Mucosa of stomach (tissue), 1 donor: Measurements from ENCODE around the gene LIG1.
"Not testable (repeated sequence)": the region's sequence is repeated elsewhere in the genome, so short reads cannot be mapped to it uniquely, and the experiment has no call there.

Experiments used
- H3K27me3 ChIP-seq: one replicate; pipeline ENCODE4 v1.7.0; 2013; ENCODE audit warnings: mild to moderate bottlenecking, low read length; ENCODE audit not compliant: control insufficient read depth, insufficient read depth
- H3K36me3 ChIP-seq: one replicate; pipeline ENCODE4 v1.7.0; 2013; ENCODE audit warnings: low read length; ENCODE audit not compliant: control insufficient read depth, insufficient read depth
- H3K4me1 ChIP-seq: one replicate; pipeline ENCODE4 v1.7.0; 2013; ENCODE audit warnings: mild to moderate bottlenecking, low read length; ENCODE audit not compliant: control insufficient read depth, insufficient read depth
- H3K4me3 ChIP-seq: one replicate; pipeline ENCODE4 v1.7.0; 2013; ENCODE audit warnings: low read length
- H3K9ac ChIP-seq: one replicate; pipeline ENCODE4 v1.7.0; 2013; ENCODE audit warnings: mild to moderate bottlenecking, low read length, moderate library complexity
- H3K9me3 ChIP-seq: one replicate; pipeline ENCODE4 v1.7.0; 2013; ENCODE audit warnings: mild to moderate bottlenecking, low read length, moderate library complexity; ENCODE audit not compliant: control insufficient read depth
- donor health status: Pancreatic carcinoma.

The LIG1 gene

DNA sequence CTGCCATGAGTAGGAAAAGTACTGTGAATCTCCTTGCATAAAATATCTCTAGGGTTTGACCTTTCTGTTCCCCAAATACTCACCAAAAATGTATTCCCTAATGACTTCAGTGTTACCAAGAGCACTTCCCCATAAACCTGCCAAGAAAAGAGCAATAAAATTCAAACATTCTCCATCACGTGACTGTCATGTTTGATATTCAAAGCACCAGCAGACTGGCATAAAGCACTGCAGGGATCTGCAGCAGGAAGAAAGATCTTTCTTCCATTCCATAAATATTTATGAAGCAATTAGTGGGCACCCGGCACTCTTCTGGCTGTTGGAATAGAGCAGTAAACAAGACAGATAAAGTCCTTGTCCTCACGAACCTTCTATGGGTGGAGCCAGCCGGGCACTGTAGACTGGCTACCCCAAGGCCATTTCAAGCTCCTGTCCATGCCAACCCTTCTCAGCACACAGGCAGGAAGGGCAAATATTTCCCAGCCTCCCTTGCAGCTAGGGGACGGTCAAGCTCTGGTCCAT is 79.8 kb downstream of the LIG1 start:
- H3K4me1 ChIP-seq = no peaks in the 10 kb centered on the region
- H3K9me3 ChIP-seq = no peaks in the 10 kb centered on the region
- no peaks in the 10 kb centered on the region for H3K27me3 ChIP-seq
- no peaks in the 10 kb centered on the region for H3K36me3 ChIP-seq
- no peak overlapping the region for H3K4me3 ChIP-seq
- no peak overlapping the region for H3K9ac ChIP-seq

DNA sequence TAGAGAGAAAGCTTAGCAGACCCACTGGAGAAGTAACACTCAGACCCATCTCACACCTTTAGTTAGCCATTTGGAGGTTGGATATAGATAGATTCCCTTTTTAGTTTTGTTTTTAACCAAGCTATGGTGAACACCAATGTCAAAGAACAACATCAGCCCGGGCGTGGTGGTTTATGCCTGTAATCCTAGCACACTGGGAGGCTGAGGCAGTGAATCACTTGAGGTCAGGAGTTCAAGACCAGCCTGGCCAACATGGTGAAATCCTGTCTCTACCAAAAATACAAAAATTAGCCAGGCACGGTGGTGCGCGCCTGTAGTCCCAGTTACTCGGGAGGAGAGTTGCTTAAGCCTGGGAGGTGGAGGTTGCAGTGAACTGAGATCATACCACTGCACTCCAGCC is 81.2 kb downstream of the LIG1 start:
- not testable (repeated sequence) for H3K9me3 ChIP-seq, H3K4me1 ChIP-seq, H3K4me3 ChIP-seq, H3K27me3 ChIP-seq, H3K36me3 ChIP-seq, H3K9ac ChIP-seq

DNA sequence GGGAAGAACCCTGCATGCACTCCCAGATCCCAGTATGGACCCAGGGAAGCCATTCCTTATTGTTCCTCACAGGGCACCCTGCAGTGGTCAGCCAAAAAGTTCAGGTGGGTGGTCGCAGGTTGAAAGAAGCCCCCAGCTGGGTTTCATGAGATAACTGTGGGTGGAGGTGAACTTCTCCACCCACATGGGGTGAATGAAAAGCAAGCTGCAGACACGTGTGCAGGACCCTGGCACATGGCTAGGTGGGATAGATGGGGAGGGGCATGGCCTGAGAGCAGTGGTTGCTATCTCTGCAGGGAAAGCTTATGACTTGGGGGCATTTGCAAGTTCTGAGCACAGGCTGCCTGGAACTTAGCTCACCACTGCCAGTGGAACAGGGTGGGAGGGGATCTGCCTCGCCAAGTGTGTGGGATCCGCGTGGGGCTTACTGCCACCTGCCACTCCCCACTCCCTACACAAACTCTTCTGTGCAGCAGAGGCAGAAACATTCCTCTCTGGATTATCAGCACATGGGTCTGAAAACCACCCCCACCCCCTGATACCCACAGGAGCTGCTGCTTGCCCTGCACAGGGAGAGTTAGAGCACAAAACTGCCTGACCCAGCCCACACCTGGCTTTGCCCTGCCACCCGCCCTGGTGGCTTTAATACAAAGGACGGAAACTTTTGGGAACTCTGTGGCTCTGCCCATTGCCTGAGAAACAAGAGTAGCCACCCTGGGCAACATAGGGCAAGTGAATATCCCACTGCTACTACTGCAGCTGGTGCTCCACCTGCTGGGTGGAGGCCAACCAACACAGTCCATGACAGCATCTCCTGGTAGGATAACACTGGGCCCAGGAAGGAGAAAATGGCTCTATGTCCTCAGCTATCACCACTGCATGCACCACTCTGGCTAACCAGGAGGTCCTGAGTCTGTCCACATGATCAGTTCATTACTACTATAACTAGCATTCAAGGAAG is 84.0 kb downstream of the LIG1 start:
- H3K27me3 ChIP-seq = no peaks in the 10 kb centered on the region
- H3K9ac ChIP-seq = no peak overlapping the region
- H3K36me3 ChIP-seq = no peaks in the 10 kb centered on the region
- no peaks in the 10 kb centered on the region for H3K4me1 ChIP-seq
- H3K4me3 ChIP-seq = no peak overlapping the region
- no peaks in the 10 kb centered on the region for H3K9me3 ChIP-seq

DNA sequence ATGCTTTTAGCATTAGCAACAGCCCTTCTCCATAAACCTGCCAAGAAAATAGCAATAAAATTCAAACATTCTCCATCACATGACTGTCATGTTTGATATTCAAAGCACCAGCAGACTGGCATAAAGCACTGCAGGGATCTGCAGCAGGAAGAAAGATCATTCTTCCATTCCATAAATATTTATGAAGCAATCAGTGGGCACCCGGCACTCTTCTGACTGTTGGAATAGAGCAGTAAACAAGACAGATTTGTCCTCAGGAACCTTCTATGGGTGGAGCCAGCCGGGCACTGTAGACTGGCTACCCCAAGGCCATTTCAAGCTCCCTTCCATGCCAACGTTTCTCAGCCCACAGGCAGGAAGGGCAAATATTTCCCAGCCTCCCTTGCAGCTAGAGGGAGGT is 85.1 kb downstream of the LIG1 start:
- Histone ChIP-seq H3K9me3 (no peaks in the 10 kb centered on the region), H3K4me1 (no peaks in the 10 kb centered on the region), H3K4me3 (no peak overlapping the region), H3K27me3 (no peaks in the 10 kb centered on the region), H3K9ac (no peak overlapping the region), H3K36me3 (no peaks in the 10 kb centered on the region)

DNA sequence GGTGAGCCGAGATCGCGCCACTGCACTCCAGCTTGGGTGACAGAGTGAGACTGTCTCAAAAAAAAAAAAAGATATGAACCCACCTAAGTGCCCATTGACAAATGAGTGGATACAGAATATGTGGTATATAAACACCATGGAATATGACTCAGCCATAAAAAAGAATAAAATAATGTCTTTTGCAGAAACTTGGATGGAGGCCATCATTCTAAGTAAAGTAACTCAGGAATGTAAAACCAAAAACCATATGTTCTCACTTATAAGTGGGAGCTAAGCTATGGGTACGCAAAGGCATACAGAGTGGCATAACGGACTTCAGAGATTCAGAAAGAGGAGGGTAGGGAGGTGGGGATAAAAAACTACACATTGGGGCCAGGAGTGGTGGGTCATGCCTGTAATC is 89.0 kb downstream of the LIG1 start:
- no peak overlapping the region for H3K9ac ChIP-seq
- no peak overlapping the region for H3K4me3 ChIP-seq
- H3K4me1 ChIP-seq = no peaks in the 10 kb centered on the region
- no peaks in the 10 kb centered on the region for H3K27me3 ChIP-seq
- H3K9me3 ChIP-seq = no peaks in the 10 kb centered on the region
- H3K36me3 ChIP-seq = no peaks in the 10 kb centered on the region

DNA sequence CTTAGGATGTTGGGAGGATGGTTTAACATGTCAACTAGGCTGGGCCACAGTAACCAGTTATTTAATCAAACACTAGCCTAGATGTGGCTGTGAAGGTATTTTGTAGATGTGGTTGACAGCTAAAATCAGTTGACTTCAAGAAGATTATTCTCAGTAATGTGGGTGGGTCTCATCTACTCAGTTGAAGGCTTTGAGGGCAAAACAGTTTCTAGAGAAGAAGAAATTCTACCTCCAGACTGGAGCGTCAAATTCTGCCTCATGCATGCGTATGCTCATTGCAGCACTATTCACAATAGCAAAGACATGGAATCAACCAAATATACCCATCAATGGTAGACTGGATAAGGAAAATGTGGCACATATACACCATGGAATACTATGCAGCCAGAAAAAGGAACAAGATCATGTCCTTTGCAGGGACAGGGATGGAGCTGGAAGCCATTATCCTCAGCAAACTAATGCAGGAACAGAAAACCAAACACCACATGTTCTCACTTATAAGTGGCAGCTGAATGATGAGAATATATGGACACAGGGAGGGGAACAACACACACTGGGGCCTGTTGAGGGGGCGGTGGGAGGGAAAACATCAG is 99.9 kb downstream of the LIG1 start:
- H3K9me3 ChIP-seq, H3K4me1 ChIP-seq, H3K4me3 ChIP-seq, H3K27me3 ChIP-seq, H3K36me3 ChIP-seq, H3K9ac ChIP-seq: not testable (repeated sequence)

DNA sequence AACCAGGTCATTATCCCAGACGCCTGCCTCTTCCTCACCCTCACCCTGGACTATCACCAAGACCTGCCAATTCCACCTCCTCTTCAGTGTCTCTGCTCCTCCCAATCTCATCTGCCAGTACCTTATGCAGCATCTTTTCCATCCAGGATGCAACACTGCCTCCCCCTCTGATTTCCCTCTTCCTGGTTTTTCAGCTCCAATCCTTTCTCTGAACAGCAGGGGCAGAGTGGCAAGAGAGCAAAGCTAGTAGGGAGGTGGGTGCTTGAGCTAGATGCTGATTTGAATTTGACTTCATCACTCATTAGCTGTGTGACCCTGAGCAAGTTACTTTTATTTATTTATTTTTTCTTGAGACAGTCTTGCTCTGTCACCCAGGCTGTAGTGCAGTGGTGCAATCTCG is 100.7 kb downstream of the LIG1 start:
- Histone ChIP-seq H3K27me3 (no peaks in the 10 kb centered on the region), H3K36me3 (no peaks in the 10 kb centered on the region), H3K4me3 (no peak overlapping the region), H3K9me3 (no peaks in the 10 kb centered on the region), H3K4me1 (no peaks in the 10 kb centered on the region), H3K9ac (no peak overlapping the region)
